ENCODE measurements around the gene SACM1L.

The SACM1L gene

GRCh38 chr3:45760878-45761711 lies 71.9 kb downstream of the SACM1L start:
- Mint-ChIP-seq H3K9me3 (no peaks in the 10 kb centered on the region), H3K36me3 (ENCODE audit: insufficient read depth) (peaks cover 2% of the 10 kb centered on the region), H3K4me1 (ENCODE audit: low read depth in 2 of 2) (no peaks in the 10 kb centered on the region), H3K4me3 (no peak overlapping the region), H3K27me3 (peaks cover 0 to 34% of the 10 kb centered on the region in 2 donors), H3K27ac (peak overlapping the region in 1 of 2 donors; percentile 62)
- peak; percentile 66 for ATAC-seq (replicated peaks)
- DNase-seq: peak; percentile 20 to 35 (median 25)

- no peaks in the 10 kb centered on the region for H3K9me3 Mint-ChIP-seq
- no peak overlapping the region for H3K4me3 Mint-ChIP-seq
- H3K27ac Mint-ChIP-seq: no peak overlapping the region
- H3K4me1 Mint-ChIP-seq (ENCODE audit: low read depth in 2 of 2): no peaks in the 10 kb centered on the region
- no peak for ATAC-seq (replicated peaks)
- H3K27me3 Mint-ChIP-seq: peaks cover 0 to 34% of the 10 kb centered on the region in 2 donors
- DNase-seq: no peak
- peaks cover 2% of the 10 kb centered on the region for H3K36me3 Mint-ChIP-seq (ENCODE audit: insufficient read depth)
Observed at GRCh38 chr3:45761831-45762230, 72.6 kb downstream of the SACM1L start.

- Mint-ChIP-seq H3K27ac (no peak overlapping the region), H3K9me3 (no peaks in the 10 kb centered on the region), H3K4me3 (no peak overlapping the region), H3K27me3 (peaks cover 0 to 34% of the 10 kb centered on the region in 2 donors), H3K36me3 (ENCODE audit: insufficient read depth) (peaks cover 2% of the 10 kb centered on the region), H3K4me1 (ENCODE audit: low read depth in 2 of 2) (no peaks in the 10 kb centered on the region)
- no peak for ATAC-seq (replicated peaks)
- DNase-seq: no peak
Observed at GRCh38 chr3:45762647-45763302, 73.6 kb downstream of the SACM1L start.

GRCh38 chr3:45763303-45763675 lies 74.1 kb downstream of the SACM1L start:
- DNase-seq (no peak), ATAC-seq (replicated peaks) (no peak)
- H3K4me3 Mint-ChIP-seq: no peak overlapping the region
- H3K36me3 Mint-ChIP-seq (ENCODE audit: insufficient read depth): peaks cover 2% of the 10 kb centered on the region
- no peaks in the 10 kb centered on the region for H3K4me1 Mint-ChIP-seq (ENCODE audit: low read depth in 2 of 2)
- H3K27me3 Mint-ChIP-seq: peaks cover 0 to 34% of the 10 kb centered on the region in 2 donors
- H3K9me3 Mint-ChIP-seq: no peaks in the 10 kb centered on the region
- no peak overlapping the region for H3K27ac Mint-ChIP-seq

GRCh38 chr3:45765266-45765851 lies 76.2 kb downstream of the SACM1L start:
- H3K4me1 Mint-ChIP-seq (ENCODE audit: low read depth in 2 of 2): no peaks in the 10 kb centered on the region
- DNase-seq (no peak), ATAC-seq (replicated peaks) (no peak)
- H3K9me3 Mint-ChIP-seq: no peaks in the 10 kb centered on the region
- peaks cover 0 to 25% of the 10 kb centered on the region in 2 donors for H3K27me3 Mint-ChIP-seq
- H3K36me3 Mint-ChIP-seq (ENCODE audit: insufficient read depth): peaks cover 2% of the 10 kb centered on the region
- no peak overlapping the region for H3K27ac Mint-ChIP-seq
- H3K4me3 Mint-ChIP-seq: no peak overlapping the region

GRCh38 chr3:45765958-45766357 lies 76.8 kb downstream of the SACM1L start:
- H3K9me3 Mint-ChIP-seq: no peaks in the 10 kb centered on the region
- no peak overlapping the region for H3K4me3 Mint-ChIP-seq
- peaks cover 0 to 19% of the 10 kb centered on the region in 2 donors for H3K27me3 Mint-ChIP-seq
- H3K27ac Mint-ChIP-seq: no peak overlapping the region
- no peaks in the 10 kb centered on the region for H3K4me1 Mint-ChIP-seq (ENCODE audit: low read depth in 2 of 2)
- ATAC-seq (replicated peaks): no peak
- peaks cover 2% of the 10 kb centered on the region for H3K36me3 Mint-ChIP-seq (ENCODE audit: insufficient read depth)
- no peak for DNase-seq

GRCh38 chr3:45771166-45771775 lies 82.1 kb downstream of the SACM1L start:
- ATAC-seq (replicated peaks) (no peak), DNase-seq (no peak)
- no peaks in the 10 kb centered on the region for H3K9me3 Mint-ChIP-seq
- no peak overlapping the region for H3K4me3 Mint-ChIP-seq
- H3K27ac Mint-ChIP-seq: no peak overlapping the region
- peaks cover 3% of the 10 kb centered on the region for H3K36me3 Mint-ChIP-seq (ENCODE audit: insufficient read depth)
- H3K27me3 Mint-ChIP-seq: peaks cover 0 to 8% of the 10 kb centered on the region in 2 donors
- peaks cover 7 to 23% of the 10 kb centered on the region in 2 donors for H3K4me1 Mint-ChIP-seq (ENCODE audit: low read depth in 2 of 2)

- H3K4me1 Mint-ChIP-seq (ENCODE audit: low read depth in 2 of 2): peaks cover 7 to 23% of the 10 kb centered on the region in 2 donors
- H3K9me3 Mint-ChIP-seq: no peaks in the 10 kb centered on the region
- peaks cover 0 to 8% of the 10 kb centered on the region in 2 donors for H3K27me3 Mint-ChIP-seq
- peaks cover 3% of the 10 kb centered on the region for H3K36me3 Mint-ChIP-seq (ENCODE audit: insufficient read depth)
- no peak overlapping the region for H3K27ac Mint-ChIP-seq
- H3K4me3 Mint-ChIP-seq: no peak overlapping the region
- DNase-seq (no peak), ATAC-seq (replicated peaks) (no peak)
Observed at GRCh38 chr3:45771831-45772230, 82.6 kb downstream of the SACM1L start.

- H3K4me1 Mint-ChIP-seq (ENCODE audit: low read depth in 2 of 2): peaks cover 7 to 23% of the 10 kb centered on the region in 2 donors
- no peaks in the 10 kb centered on the region for H3K9me3 Mint-ChIP-seq
- ATAC-seq (replicated peaks): peak; percentile 96
- H3K36me3 Mint-ChIP-seq (ENCODE audit: insufficient read depth): peaks cover 3% of the 10 kb centered on the region
- DNase-seq: no peak
- peak overlapping the region in 1 of 2 donors; percentile 17 for H3K4me3 Mint-ChIP-seq
- peak overlapping the region in 1 of 2 donors; percentile 49 for H3K27ac Mint-ChIP-seq
- H3K27me3 Mint-ChIP-seq: peaks cover 0 to 8% of the 10 kb centered on the region in 2 donors
Observed at GRCh38 chr3:45772341-45773035, 83.3 kb downstream of the SACM1L start.

- Mint-ChIP-seq H3K4me1 (ENCODE audit: low read depth in 2 of 2) (peaks cover 7 to 23% of the 10 kb centered on the region in 2 donors), H3K36me3 (ENCODE audit: insufficient read depth) (peaks cover 3% of the 10 kb centered on the region), H3K9me3 (no peaks in the 10 kb centered on the region), H3K27ac (peak overlapping the region in 1 of 2 donors; percentile 49), H3K27me3 (peaks cover 0 to 8% of the 10 kb centered on the region in 2 donors), H3K4me3 (peak overlapping the region in 1 of 2 donors; percentile 17)
- ATAC-seq (replicated peaks): no peak
- no peak for DNase-seq
Observed at GRCh38 chr3:45773072-45773471, 83.9 kb downstream of the SACM1L start.

GRCh38 chr3:45773714-45774449 lies 84.7 kb downstream of the SACM1L start:
- Mint-ChIP-seq H3K27me3 (peaks cover 0 to 8% of the 10 kb centered on the region in 2 donors), H3K4me1 (ENCODE audit: low read depth in 2 of 2) (peaks cover 7 to 23% of the 10 kb centered on the region in 2 donors), H3K9me3 (no peaks in the 10 kb centered on the region), H3K27ac (no peak overlapping the region), H3K4me3 (peak overlapping the region in 1 of 2 donors; percentile 8), H3K36me3 (ENCODE audit: insufficient read depth) (peaks cover 3% of the 10 kb centered on the region)
- ATAC-seq (replicated peaks): no peak
- DNase-seq: no peak

All from effector memory CD8-positive, alpha-beta T cell (primary cell).